IgD-negative memory B cell (primary cell): Measurements from ENCODE around the gene GGN. TPM values are rescaled to one million over a fixed set of nuclear protein-coding genes. Genes with fewer than 3 reads are reported as not detected.

Experiments
- H3K27ac Mint-ChIP-seq, 3 donors: one replicate each; pipeline ENCODE4 v1.8.0; 2020 to 2022; ENCODE audit warnings: mild to moderate bottlenecking in 3 of 3, mixed read lengths in 3 of 3, moderate library complexity in 1 of 3
- H3K27me3 Mint-ChIP-seq: one replicate; pipeline ENCODE4 v1.8.0; 2021; ENCODE audit warnings: mixed read lengths
- H3K36me3 Mint-ChIP-seq: one replicate; pipeline ENCODE4 v1.8.0; 2020; ENCODE audit warnings: mild to moderate bottlenecking, mixed read lengths
- H3K4me1 Mint-ChIP-seq, 3 donors: one replicate each; pipeline ENCODE4 v1.8.0; 2020 to 2022; ENCODE audit warnings: mixed read lengths in 3 of 3, mild to moderate bottlenecking in 1 of 3
- H3K4me3 Mint-ChIP-seq, 4 donors: one replicate each; pipeline ENCODE4 v1.8.0; 2020 to 2022; ENCODE audit warnings: mild to moderate bottlenecking in 4 of 4, mixed read lengths in 4 of 4, moderate library complexity in 3 of 4
- H3K9me3 Mint-ChIP-seq, 3 donors: one replicate each; pipeline ENCODE4 v1.8.0; 2020 to 2021; ENCODE audit warnings: mixed read lengths in 3 of 3, mild to moderate bottlenecking in 1 of 3
- polyA plus RNA-seq: library from polyadenylated mRNA; unstranded; fragments of 300-500 nt; fragmentation: Illumina TruSeq; gene quantifications from one replicate; pipeline ENCODE4 v1.2.3, GENCODE V29; 2021

Gene GGN
- polyA plus RNA-seq, 1 donor from 2014 or later = not detected

DNA sequence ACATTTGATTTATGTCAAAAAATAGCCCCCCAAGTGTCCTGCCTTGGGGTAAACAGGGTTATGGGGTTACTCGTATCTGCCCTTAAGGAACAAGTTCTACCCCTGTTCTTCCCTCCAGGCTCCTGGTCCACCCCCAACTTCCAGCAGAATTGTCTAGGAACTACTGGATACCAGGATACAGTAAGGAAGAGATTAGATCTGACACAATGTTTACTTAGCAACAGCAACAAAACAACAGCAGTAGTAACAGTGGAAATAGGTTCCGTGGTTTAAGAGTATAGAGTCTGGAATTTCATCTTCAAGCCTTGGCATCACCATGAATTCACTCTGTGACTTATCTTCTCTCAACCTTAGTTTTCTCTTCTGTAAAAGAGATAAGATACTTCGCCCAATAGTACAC, 13.3 kb upstream of the GGN start:
- Mint-ChIP-seq H3K9me3 (no peaks in the 10 kb centered on the region), H3K36me3 (peaks cover 1% of the 10 kb centered on the region), H3K27me3 (peaks cover 17% of the 10 kb centered on the region), H3K4me3 (peak overlapping the region in 2 of 4 donors; percentile 38 to 86), H3K4me1 (peaks cover 5 to 11% (median 8%) of the 10 kb centered on the region in 3 donors), H3K27ac (peak overlapping the region in 1 of 3 donors; percentile 69)

DNA sequence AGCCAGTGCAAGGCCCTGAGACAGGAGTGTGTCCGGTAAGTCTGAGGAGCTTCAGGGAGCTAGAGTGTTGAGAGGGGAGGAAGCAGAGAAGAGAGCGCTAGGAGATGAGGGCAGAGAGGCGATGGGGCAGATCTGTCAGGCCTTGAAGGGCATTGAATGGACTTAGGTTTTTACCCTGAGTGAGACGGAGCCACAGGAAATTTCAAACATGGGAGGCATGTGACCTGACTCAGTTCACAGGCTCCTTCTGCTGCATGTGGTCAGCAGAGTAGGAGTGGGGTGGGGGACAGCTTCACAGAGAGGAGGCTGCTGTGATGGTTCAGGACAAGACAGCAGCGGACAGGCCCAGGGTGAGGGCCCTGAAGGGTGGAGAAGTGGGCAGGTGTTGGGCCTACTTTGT, 12.5 kb upstream of the GGN start:
- H3K36me3 Mint-ChIP-seq = peaks cover 1% of the 10 kb centered on the region
- H3K27ac Mint-ChIP-seq = peak overlapping the region in 1 of 3 donors; percentile 20
- peaks cover 5 to 11% (median 8%) of the 10 kb centered on the region in 3 donors for H3K4me1 Mint-ChIP-seq
- H3K9me3 Mint-ChIP-seq = no peaks in the 10 kb centered on the region
- H3K27me3 Mint-ChIP-seq = peaks cover 17% of the 10 kb centered on the region
- peak overlapping the region in 2 of 4 donors; percentile 43 to 61 for H3K4me3 Mint-ChIP-seq

DNA sequence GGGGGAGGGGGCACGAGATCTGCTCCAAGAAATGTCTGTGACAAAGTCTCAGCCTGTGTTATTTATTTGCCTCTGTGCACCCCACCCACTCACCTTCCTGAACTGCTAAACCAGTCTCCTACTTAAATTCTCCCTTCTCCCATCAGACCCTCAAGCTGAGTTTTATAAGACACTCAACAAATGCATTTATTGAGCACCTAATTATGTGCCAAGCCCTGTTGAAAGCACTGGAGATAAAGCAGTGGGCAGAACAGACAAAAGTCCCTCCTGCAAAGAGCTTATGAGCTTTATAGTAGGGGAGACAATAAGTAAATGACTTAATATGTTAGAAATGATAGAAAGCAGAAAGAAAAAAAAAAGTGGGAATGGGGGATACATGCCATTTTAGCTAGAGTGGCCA, 11.7 kb upstream of the GGN start:
- Mint-ChIP-seq H3K4me1 (peaks cover 8 to 16% (median 10%) of the 10 kb centered on the region in 3 donors), H3K27ac (no peak overlapping the region), H3K36me3 (no peaks in the 10 kb centered on the region), H3K4me3 (peak overlapping the region in 1 of 4 donors; percentile 33), H3K27me3 (peaks cover 20% of the 10 kb centered on the region), H3K9me3 (no peaks in the 10 kb centered on the region)

DNA sequence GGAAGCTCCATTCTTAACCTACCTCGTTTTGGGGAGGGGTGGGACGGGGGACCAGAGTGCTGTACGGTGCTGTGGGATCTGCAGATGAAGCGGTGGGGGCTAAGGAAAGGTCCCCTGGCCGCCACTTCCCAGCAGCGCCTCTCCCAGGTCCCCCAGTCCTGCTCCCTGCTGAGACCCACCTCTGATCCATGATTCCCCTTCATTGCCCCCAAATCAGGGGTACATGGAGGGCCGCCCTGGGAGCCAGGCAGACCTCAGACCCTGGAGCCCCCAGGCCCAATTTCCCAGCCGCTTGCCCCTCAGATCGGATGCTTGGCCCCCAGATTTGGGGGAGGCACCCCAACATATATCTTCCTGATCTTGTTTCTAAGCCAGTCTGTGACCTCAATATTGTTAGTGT, 11.2 kb upstream of the GGN start:
- H3K9me3 Mint-ChIP-seq = no peaks in the 10 kb centered on the region
- H3K27me3 Mint-ChIP-seq = peaks cover 20% of the 10 kb centered on the region
- no peak overlapping the region for H3K27ac Mint-ChIP-seq
- H3K36me3 Mint-ChIP-seq = no peaks in the 10 kb centered on the region
- H3K4me3 Mint-ChIP-seq = peak overlapping the region in 1 of 4 donors; percentile 33
- peaks cover 8 to 16% (median 10%) of the 10 kb centered on the region in 3 donors for H3K4me1 Mint-ChIP-seq

GRCh38 chr19:38395381-38396114, 7.7 kb upstream of the GGN start:
- Mint-ChIP-seq H3K4me1 (peaks cover 7 to 11% (median 8%) of the 10 kb centered on the region in 3 donors), H3K4me3 (peak overlapping the region in 3 of 4 donors; percentile 51 to 69 (median 65))

GRCh38 chr19:38394488-38394887, 6.7 kb upstream of the GGN start:
- Mint-ChIP-seq H3K4me1 (peaks cover 8 to 11% (median 8%) of the 10 kb centered on the region in 3 donors), H3K9me3 (no peaks in the 10 kb centered on the region), H3K36me3 (no peaks in the 10 kb centered on the region), H3K27ac (peak overlapping the region in 1 of 3 donors; percentile 83), H3K27me3 (peaks cover 29% of the 10 kb centered on the region), H3K4me3 (peak overlapping the region in 3 of 4 donors; percentile 0 to 69 (median 13))

More at GRCh38 chr19:38395381-38396114, 7.7 kb upstream of the GGN start:
- no peaks in the 10 kb centered on the region for H3K36me3 Mint-ChIP-seq
- peaks cover 26% of the 10 kb centered on the region for H3K27me3 Mint-ChIP-seq
- no peak overlapping the region for H3K27ac Mint-ChIP-seq
- H3K9me3 Mint-ChIP-seq = no peaks in the 10 kb centered on the region

- no peaks in the 10 kb centered on the region for H3K36me3 Mint-ChIP-seq
- peak overlapping the region in 1 of 3 donors; percentile 2 for H3K27ac Mint-ChIP-seq
- peaks cover 12 to 16% (median 13%) of the 10 kb centered on the region in 3 donors for H3K4me1 Mint-ChIP-seq
- no peaks in the 10 kb centered on the region for H3K9me3 Mint-ChIP-seq
- H3K27me3 Mint-ChIP-seq = peaks cover 31% of the 10 kb centered on the region
- H3K4me3 Mint-ChIP-seq = peak overlapping the region in 1 of 4 donors; percentile 19
These were observed 5.0 kb upstream of the GGN start for GRCh38 chr19:38392707-38393308.

DNA sequence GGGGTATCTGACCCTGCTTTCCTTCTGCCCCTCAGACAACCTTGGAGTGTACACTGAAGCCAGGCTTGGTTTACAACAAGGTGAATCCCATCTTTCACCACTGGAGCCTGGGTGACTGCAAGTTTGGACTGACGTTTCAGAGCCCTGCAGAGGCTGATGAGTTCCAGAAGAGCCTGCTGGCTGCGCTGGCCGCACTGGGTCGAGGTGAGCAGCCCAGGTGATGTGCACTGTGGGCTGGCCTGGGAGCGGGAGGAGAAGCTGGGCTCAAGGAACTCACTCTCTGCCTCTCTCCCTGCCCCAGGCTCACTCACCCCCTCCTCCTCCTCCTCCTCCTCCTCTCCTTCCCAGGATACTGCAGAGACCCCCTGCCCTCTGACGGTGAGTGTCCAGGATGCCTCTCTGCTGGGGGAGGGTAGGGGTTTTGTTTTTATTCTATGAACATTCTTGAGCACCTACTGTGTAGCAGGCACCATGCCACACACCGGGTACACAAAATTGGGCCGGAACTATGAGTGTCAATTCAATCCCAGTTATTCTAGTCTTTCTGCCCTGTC, 4.2 kb upstream of the GGN start:
- H3K36me3 Mint-ChIP-seq = no peaks in the 10 kb centered on the region
- peaks cover 16 to 19% (median 16%) of the 10 kb centered on the region in 3 donors for H3K4me1 Mint-ChIP-seq
- no peaks in the 10 kb centered on the region for H3K9me3 Mint-ChIP-seq
- H3K4me3 Mint-ChIP-seq = no peak overlapping the region
- H3K27ac Mint-ChIP-seq = no peak overlapping the region
- peaks cover 31% of the 10 kb centered on the region for H3K27me3 Mint-ChIP-seq

DNA sequence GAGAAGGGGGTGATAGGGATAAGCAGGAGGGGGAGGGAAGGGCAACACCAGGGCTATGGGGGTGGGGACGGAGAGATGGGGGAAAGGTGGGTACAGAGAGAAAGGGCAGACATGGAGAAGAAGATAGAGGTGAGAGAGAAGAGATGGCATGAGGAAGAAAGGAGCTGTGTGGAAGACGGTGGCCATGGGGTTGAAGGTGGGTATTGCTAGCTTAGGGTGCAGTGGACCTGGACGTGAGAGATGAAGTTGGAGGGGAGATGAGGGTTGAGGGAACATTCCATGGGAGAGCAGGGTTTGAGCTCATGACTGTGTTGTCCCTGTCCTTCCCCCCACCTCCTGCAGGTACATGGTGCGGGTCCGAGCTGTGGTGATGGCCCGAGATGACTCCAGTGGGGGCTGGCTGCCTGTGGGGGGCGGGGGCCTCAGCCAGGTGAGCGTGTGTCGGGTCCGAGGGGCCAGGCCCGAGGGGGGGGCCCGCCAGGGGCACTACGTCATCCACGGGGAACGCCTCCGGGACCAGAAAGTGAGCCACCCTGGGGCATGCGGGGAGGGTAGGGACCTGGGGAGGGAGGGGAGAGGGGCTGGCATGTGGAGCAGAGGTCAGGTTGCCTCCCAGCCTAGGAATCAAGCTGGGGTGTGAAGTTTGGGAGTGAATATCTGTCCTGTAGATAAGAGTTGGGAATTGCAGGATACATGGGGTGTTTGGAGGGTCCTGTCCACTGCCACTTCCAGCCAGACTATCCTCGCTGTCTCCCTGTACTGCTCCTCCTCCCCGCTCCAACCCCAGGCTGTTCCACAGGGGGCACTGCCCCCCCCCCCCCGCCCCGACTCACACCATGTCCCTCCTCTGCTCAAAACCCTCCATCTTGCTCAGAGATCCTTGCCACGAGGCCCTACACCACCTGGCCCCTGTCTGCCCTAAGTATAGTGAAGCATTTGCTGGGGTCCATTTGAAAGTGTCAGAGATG, 2.4 kb upstream of the GGN start:
- Mint-ChIP-seq H3K9me3 (no peaks in the 10 kb centered on the region), H3K27ac (peak overlapping the region in 2 of 3 donors; percentile 19 to 90), H3K27me3 (peaks cover 25% of the 10 kb centered on the region), H3K36me3 (no peaks in the 10 kb centered on the region), H3K4me1 (peaks cover 10 to 19% (median 16%) of the 10 kb centered on the region in 3 donors), H3K4me3 (peak overlapping the region in 3 of 4 donors; percentile 36 to 67 (median 47))

DNA sequence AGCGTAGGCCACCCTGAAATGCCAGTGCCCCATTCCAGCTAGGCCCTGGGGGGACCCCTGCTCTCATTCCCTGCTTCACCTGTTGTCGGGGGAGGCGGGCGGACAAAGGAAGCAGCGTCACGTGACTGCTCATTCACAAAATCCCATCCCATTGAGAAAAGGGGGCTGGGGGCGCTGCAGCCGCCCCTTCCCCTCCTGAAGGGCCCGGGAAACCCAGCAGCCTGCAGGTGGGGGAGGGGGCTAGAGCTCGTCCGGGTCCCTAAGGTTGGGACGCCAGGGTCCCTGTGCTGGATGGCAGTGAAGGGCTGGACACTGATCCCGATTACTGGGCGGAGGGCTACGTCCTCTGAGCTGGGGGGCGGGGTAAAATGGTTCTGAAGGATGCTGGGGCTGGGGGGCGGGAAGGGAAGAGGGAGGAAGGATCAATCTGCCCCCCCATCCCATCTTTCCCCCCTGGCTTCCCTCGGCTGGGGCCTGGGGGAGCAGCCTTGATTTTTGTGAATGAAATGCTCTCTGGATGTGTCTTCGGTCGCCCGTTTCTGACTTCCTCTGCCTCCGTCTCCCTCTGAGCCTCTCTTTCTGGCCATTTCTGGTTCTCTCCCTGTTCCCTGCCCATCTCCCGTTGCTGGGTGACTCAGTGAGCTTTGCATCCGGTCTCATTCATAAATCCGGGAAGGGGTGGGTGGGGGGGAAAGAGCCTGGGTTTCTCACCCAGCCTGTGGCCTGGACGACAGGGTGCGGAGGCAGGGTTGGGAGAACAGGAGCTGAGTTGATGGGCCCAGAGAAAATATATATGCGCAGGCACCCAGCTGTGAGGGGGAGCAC, 1.5 kb upstream of the GGN start:
- Mint-ChIP-seq H3K36me3 (peaks cover 1% of the 10 kb centered on the region), H3K4me1 (peaks cover 5 to 16% (median 13%) of the 10 kb centered on the region in 3 donors), H3K4me3 (peak overlapping the region in 2 of 4 donors; percentile 67 to 87), H3K27ac (peak overlapping the region in 1 of 3 donors; percentile 90), H3K9me3 (no peaks in the 10 kb centered on the region), H3K27me3 (peaks cover 29% of the 10 kb centered on the region)

GRCh38 chr19:38388349-38389100, 691 bp upstream of the GGN start, which contains the start of gene SPRED3:
SPRED3 (plus strand) TSS chr19:38388697; CDS start chr19:38390303, 1,606 bp downstream.
- Mint-ChIP-seq H3K4me3 (peak within 1 kb of the TSS; percentile 71 to 95 (median 88)), H3K4me1 (peaks cover 5 to 12% (median 10%) of the 10 kb centered on the region in 3 donors), H3K9me3 (no peaks in the 10 kb centered on the region), H3K36me3 (peaks cover 3% of the 10 kb centered on the region), H3K27me3 (peaks cover 29% of the 10 kb centered on the region), H3K27ac (peak within 1 kb of the TSS in 2 of 3 donors; percentile 24 to 59)

DNA sequence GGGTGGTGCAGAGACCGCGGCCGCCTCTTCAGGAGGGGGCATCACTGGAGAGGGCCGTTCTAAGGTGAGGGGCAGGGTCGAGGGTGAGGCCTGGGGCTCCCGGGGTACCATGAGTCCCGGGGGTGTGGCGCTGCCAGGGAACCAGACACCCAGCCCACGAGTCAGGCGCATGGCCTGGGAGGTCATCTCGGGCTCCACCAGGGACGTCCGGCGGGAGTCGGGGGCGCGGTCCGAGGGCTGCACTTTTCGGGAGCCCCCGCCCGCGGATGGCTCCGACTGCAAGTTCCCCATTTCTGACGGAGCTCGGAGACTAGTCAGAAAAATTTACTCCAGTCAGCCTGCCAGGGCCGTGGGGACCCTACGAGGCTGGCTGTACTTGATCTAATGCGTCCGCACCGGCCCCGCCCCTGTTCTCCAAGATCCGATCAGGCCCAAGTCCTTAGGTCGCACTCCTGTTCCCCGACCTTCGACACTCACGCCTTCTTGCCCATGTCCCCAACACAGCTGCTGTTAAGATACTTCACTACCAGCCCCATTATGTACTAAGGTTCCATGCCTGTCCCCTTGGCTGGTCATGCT, 774 bp downstream of the GGN start:
- Mint-ChIP-seq H3K9me3 (no peaks in the 10 kb centered on the region), H3K36me3 (peaks cover 12% of the 10 kb centered on the region), H3K4me1 (peaks cover 5 to 12% (median 10%) of the 10 kb centered on the region in 3 donors)

More for the DNA sequence above, 774 bp downstream of the GGN start:
- Mint-ChIP-seq H3K27ac (peak overlapping the region in 2 of 3 donors; percentile 13 to 59), H3K27me3 (peaks cover 31% of the 10 kb centered on the region), H3K4me3 (peak overlapping the region; percentile 71 to 95 (median 88))
